Lower leg skin (tissue), 3 donors: ENCODE results near the gene RCAN3.

Experiments
- CTCF ChIP-seq, 3 donors: fragments of 450-650 bp; IDR thresholded peaks; one replicate each; pipeline ENCODE4 v1.5.1; 2016; ENCODE audit warnings: antibody characterized with exemption in 3 of 3, mild to moderate bottlenecking in 3 of 3, moderate library complexity in 2 of 3
- POLR2A ChIP-seq, 2 donors: fragments of 450-650 bp; IDR thresholded peaks; one replicate each; pipeline ENCODE4 v1.6.1; 2016 to 2017; ENCODE audit warnings: antibody characterized with exemption in 2 of 2, mild to moderate bottlenecking in 1 of 2, moderate library complexity in 1 of 2

GRCh38 chr1:24513706-24514105 is 11.1 kb downstream of the RCAN3 start:
- TF ChIP-seq CTCF (IDR thresholded peaks at IDR 0.05) = no peak
- no peak for TF ChIP-seq POLR2A (IDR thresholded peaks at IDR 0.05)
